Upper lobe of left lung (tissue), 6 donors: Measurements from ENCODE around the gene NLGN1. TPM values are rescaled to one million over a fixed set of nuclear protein-coding genes. Genes with fewer than 3 reads are reported as not detected.

Experiments
- ATAC-seq, 2 donors: fragments of 200-7000 bp; cut with Tn5 transposase; one replicate each; pipeline ENCODE4 v1.9.1; 2022; ENCODE audit warnings: mild to moderate bottlenecking in 2 of 2, moderate library complexity in 2 of 2; ENCODE audit not compliant: low FRiP score in 2 of 2
- DNase-seq, 2 donors: peaks; one replicate each; pipeline ENCODE4 v3.0.0-alpha.2; 2019 to 2020
- H3K27ac ChIP-seq, 4 donors: fragments of 200-600 bp; sonication (generic); one replicate each; pipeline ENCODE4 v1.5.1; 2016 to 2019
- H3K27me3 ChIP-seq, 4 donors: fragments of 200-600 bp; sonication (generic); one replicate each; pipeline ENCODE4 v1.5.1; 2017 to 2019
- H3K36me3 ChIP-seq, 4 donors: fragments of 200-600 bp; sonication (generic); one replicate each; pipeline ENCODE4 v1.5.1; 2016 to 2019
- H3K4me1 ChIP-seq, 4 donors: fragments of 200-600 bp; sonication (generic); one replicate each; pipeline ENCODE4 v1.5.1; 2018 to 2019
- H3K4me3 ChIP-seq, 4 donors: fragments of 200-600 bp; sonication (generic); one replicate each; pipeline ENCODE4 v1.5.1; 2017 to 2019; ENCODE audit warnings: mild to moderate bottlenecking in 2 of 4, moderate library complexity in 1 of 4
- H3K9me3 ChIP-seq, 4 donors: fragments of 200-600 bp; sonication (generic); one replicate each; pipeline ENCODE4 v1.5.1; 2018 to 2019
- CTCF ChIP-seq, 6 experiments: fragments of 450-650 bp in 4 of 6; fragments of 200-600 bp in 2 of 6; sonication (generic) in 2 of 6; IDR thresholded peaks; one replicate each; pipeline ENCODE4 v1.5.1; 2016 to 2019; ENCODE audit warnings: antibody characterized with exemption in 6 of 6
- EP300 ChIP-seq, 4 donors: sonication (generic); formaldehyde crosslinking; IDR thresholded peaks; one replicate each; pipeline ENCODE4 v1.5.1; 2017; ENCODE audit warnings: antibody characterized with exemption in 4 of 4, control low read depth in 2 of 4
- POLR2A ChIP-seq, 4 donors: fragments of 450-650 bp; IDR thresholded peaks; one replicate each; pipeline ENCODE4 v1.5.1; 2016 to 2017; ENCODE audit warnings: antibody characterized with exemption in 4 of 4, mild to moderate bottlenecking in 2 of 4
- POLR2AphosphoS5 ChIP-seq, 2 donors: sonication (generic); formaldehyde crosslinking; IDR thresholded peaks; one replicate each; pipeline ENCODE4 v1.5.1; 2017; ENCODE audit warnings: antibody characterized with exemption in 2 of 2
- WGBS, 2 donors: methylation state at CpG; one replicate each; pipeline ENCODE4 v1.1.5; 2017 to 2018; 5-methylcytosine and 5-hydroxymethylcytosine counted together
- total RNA-seq, 6 donors: library from RNA; depleted of rRNA in 4 of 6; stranded (reverse); fragments of >200 nt in 4 of 6; gene quantifications; one replicate each; pipeline versions ENCODE4 v1.1.0 to v1.2.1, GENCODE V29; 2016 to 2021
- donor health status: DM: no; HTN: no; CAD: no; lungs with moderate emphysema.
- donor health status: DM: no; HTN: yes; CAD: no; lungs with severe emphysema.

Gene NLGN1
- total RNA-seq, 6 donors from 2014 or later, result under 0.01 to 3.5 (median 1.9) TPM

GRCh38 chr3:173653781-173654180 lies 256.2 kb downstream of the NLGN1 start:
- WGBS, 2 donors, result 90 to 91% methylated on average over 1 of the region's 1 CpG
- ATAC-seq, result no peak

GRCh38 chr3:173659972-173660371 lies 262.4 kb downstream of the NLGN1 start:
- DNase-seq, result no peak
- Histone ChIP-seq H3K4me1 (no peaks in the 10 kb centered on the region), H3K4me3 (no peak overlapping the region), H3K27ac (no peak overlapping the region), H3K27me3 (no peaks in the 10 kb centered on the region), H3K9me3 (no peaks in the 10 kb centered on the region), H3K36me3 (no peaks in the 10 kb centered on the region)
- TF ChIP-seq POLR2A (IDR thresholded peaks at IDR 0.05), result no peak
- TF ChIP-seq CTCF (IDR thresholded peaks at IDR 0.05), result no peak
- TF ChIP-seq EP300 (IDR thresholded peaks at IDR 0.05), result no peak
- no peak for TF ChIP-seq POLR2AphosphoS5 (IDR thresholded peaks at IDR 0.05)
- 56 to 58% methylated on average over 2 of the region's 2 CpGs for WGBS, 2 donors
- no peak for ATAC-seq

More at GRCh38 chr3:173653781-173654180, 256.2 kb downstream of the NLGN1 start:
- Histone ChIP-seq H3K9me3 (no peaks in the 10 kb centered on the region), H3K36me3 (no peaks in the 10 kb centered on the region), H3K4me1 (no peaks in the 10 kb centered on the region), H3K4me3 (no peak overlapping the region), H3K27me3 (no peaks in the 10 kb centered on the region), H3K27ac (no peak overlapping the region)
- TF ChIP-seq EP300 (IDR thresholded peaks at IDR 0.05) (no peak), POLR2A (IDR thresholded peaks at IDR 0.05) (no peak), POLR2AphosphoS5 (IDR thresholded peaks at IDR 0.05) (no peak), CTCF (IDR thresholded peaks at IDR 0.05) (no peak)
- DNase-seq, result no peak

- Histone ChIP-seq H3K4me1 (no peaks in the 10 kb centered on the region), H3K9me3 (no peaks in the 10 kb centered on the region), H3K36me3 (no peaks in the 10 kb centered on the region), H3K4me3 (no peak overlapping the region), H3K27me3 (no peaks in the 10 kb centered on the region), H3K27ac (no peak overlapping the region)
- ATAC-seq (peak in 1 of 2 donors; percentile 42), DNase-seq (no peak)
- WGBS, 2 donors, result 55 to 58% methylated on average over 3 of the region's 3 CpGs
- TF ChIP-seq POLR2AphosphoS5 (IDR thresholded peaks at IDR 0.05), result no peak
- no peak for TF ChIP-seq EP300 (IDR thresholded peaks at IDR 0.05)
- no peak for TF ChIP-seq POLR2A (IDR thresholded peaks at IDR 0.05)
- no peak for TF ChIP-seq CTCF (IDR thresholded peaks at IDR 0.05)
Measured at GRCh38 chr3:173660645-173661299, 263.2 kb downstream of the NLGN1 start.

GRCh38 chr3:173663696-173664111 lies 266.2 kb downstream of the NLGN1 start:
- no peak for DNase-seq
- WGBS, 2 donors, result 72 to 80% methylated on average over 1 of the region's 1 CpG
- Histone ChIP-seq H3K4me1 (no peaks in the 10 kb centered on the region), H3K4me3 (no peak overlapping the region), H3K9me3 (no peaks in the 10 kb centered on the region), H3K36me3 (no peaks in the 10 kb centered on the region), H3K27me3 (no peaks in the 10 kb centered on the region), H3K27ac (no peak overlapping the region)
- TF ChIP-seq POLR2A (IDR thresholded peaks at IDR 0.05) (no peak), EP300 (IDR thresholded peaks at IDR 0.05) (no peak), POLR2AphosphoS5 (IDR thresholded peaks at IDR 0.05) (no peak), CTCF (IDR thresholded peaks at IDR 0.05) (no peak)
- peak in 1 of 2 donors; percentile 40 for ATAC-seq

- 50 to 66% methylated on average over 1 of the region's 1 CpG for WGBS, 2 donors
Measured at GRCh38 chr3:173676094-173676493, 278.6 kb downstream of the NLGN1 start.

More at GRCh38 chr3:173676094-173676493, 278.6 kb downstream of the NLGN1 start:
- Histone ChIP-seq H3K4me3 (no peak overlapping the region), H3K36me3 (no peaks in the 10 kb centered on the region), H3K9me3 (no peaks in the 10 kb centered on the region), H3K27ac (no peak overlapping the region), H3K27me3 (no peaks in the 10 kb centered on the region), H3K4me1 (no peaks in the 10 kb centered on the region)
- ATAC-seq, result no peak
- TF ChIP-seq POLR2A (IDR thresholded peaks at IDR 0.05), result no peak
- no peak for TF ChIP-seq POLR2AphosphoS5 (IDR thresholded peaks at IDR 0.05)
- no peak for TF ChIP-seq EP300 (IDR thresholded peaks at IDR 0.05)
- no peak for TF ChIP-seq CTCF (IDR thresholded peaks at IDR 0.05)
- DNase-seq, result no peak
